GM21381 (cell line): ENCODE measurements around the gene ZBTB33.

Experiments used
- ATAC-seq: cut with Tn5 transposase; IDR thresholded peaks from one replicate; pipeline ENCODE4 v1.9.1; 2021; ENCODE audit warnings: mild to moderate bottlenecking, moderate library complexity; ENCODE audit not compliant: unreplicated experiment

Gene ZBTB33, protein sequence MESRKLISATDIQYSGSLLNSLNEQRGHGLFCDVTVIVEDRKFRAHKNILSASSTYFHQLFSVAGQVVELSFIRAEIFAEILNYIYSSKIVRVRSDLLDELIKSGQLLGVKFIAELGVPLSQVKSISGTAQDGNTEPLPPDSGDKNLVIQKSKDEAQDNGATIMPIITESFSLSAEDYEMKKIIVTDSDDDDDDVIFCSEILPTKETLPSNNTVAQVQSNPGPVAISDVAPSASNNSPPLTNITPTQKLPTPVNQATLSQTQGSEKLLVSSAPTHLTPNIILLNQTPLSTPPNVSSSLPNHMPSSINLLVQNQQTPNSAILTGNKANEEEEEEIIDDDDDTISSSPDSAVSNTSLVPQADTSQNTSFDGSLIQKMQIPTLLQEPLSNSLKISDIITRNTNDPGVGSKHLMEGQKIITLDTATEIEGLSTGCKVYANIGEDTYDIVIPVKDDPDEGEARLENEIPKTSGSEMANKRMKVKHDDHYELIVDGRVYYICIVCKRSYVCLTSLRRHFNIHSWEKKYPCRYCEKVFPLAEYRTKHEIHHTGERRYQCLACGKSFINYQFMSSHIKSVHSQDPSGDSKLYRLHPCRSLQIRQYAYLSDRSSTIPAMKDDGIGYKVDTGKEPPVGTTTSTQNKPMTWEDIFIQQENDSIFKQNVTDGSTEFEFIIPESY

DNA sequence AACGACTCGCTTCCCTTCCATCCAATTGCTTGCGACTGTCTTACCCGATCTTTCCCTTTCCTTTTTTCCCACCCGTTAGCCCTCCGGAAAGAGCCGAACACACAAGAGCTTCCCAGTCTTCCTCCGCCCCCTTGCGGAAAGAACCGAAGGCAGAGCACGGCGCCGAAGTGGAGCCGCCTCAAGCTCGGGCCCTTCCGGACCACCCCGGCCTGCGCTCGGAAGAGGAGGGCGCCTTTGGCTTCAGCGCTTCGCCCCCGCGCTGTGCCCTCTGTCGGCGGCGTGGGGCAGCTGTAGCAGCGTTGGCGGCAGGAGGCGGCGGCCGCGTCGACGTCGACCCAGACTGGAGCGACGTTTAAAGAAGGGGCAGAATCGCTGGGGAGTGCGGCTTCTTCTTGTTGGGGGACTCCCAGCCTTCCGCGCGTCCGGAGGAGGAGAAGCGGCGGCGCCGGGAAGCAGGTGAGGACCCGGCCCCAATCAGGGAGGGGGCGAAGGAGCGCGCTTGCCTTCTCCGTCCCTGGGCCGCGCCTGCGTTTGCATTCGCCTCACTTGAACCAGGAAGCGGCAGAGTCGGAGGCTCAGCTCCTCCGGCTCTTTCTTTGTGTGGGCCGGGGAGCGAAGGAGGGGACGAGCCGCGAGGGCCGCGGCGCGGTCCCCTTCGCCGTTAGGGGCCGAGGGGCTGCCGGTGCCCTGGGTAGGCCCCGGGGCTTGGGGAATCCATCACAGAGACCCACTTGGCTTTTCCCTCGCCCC is at the start of gene ZBTB33:
ZBTB33 (plus strand) TSS at position 291 of the 750 bp plus-strand sequence. CDS start 2,604 bp downstream, outside the sequence.
- ATAC-seq = peak; percentile 95

- no peak for ATAC-seq
These were observed 49.8 kb upstream of the ZBTB33 start for GRCh38 chrX:120200851-120201250.

GRCh38 chrX:120205816-120206753 is 44.5 kb upstream of the ZBTB33 start:
- ATAC-seq = no peak

DNA sequence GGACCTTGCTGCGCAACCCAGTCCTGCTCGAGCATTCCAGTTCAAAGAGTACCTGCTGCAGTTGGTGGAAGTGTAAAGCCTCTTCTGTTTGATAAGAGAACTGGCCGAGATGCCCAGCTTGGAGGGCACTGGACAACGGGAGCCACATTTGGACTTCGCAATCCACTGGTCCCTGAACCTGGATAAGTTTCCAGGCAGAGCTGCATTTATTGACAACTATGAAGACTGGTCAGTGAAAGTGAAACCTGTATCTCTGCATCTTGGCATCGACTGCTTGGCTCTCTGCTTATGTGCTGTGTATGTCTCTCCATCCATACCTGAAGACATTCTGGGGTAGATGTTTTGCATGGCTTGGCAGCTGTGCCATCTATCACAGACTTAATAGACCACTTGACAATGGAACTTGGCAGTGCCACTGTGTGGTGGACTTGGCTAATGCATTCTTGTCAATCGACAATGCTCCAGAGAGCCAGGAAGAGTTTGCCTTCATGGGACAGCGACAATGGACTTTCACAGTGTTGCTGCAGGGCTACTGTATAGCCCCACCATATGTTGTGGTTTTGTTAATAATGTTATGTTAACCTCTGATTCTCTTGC is 43.5 kb upstream of the ZBTB33 start:
- ATAC-seq = no peak

GRCh38 chrX:120213438-120214265 is 37.0 kb upstream of the ZBTB33 start:
- no peak for ATAC-seq

DNA sequence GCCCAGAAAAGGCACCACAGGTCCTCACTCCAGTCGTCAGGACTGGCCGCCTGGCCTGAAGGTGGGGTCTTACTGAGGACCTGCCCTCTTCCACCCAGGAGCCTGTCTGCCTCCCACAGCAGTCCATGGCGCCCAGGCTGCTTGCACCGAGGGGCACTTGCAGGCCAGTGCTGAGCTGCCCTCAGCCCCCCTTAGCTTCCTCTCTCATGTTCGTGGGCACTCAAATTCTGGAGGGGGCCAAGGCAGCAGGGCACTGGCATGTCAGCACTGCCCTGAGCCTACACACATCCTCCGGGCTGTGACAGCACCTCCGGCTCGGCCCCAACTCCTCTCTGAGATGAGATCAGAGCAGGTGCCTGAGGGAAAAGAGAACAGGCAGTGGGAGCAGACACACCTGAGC is 27.2 kb upstream of the ZBTB33 start:
- no peak for ATAC-seq

DNA sequence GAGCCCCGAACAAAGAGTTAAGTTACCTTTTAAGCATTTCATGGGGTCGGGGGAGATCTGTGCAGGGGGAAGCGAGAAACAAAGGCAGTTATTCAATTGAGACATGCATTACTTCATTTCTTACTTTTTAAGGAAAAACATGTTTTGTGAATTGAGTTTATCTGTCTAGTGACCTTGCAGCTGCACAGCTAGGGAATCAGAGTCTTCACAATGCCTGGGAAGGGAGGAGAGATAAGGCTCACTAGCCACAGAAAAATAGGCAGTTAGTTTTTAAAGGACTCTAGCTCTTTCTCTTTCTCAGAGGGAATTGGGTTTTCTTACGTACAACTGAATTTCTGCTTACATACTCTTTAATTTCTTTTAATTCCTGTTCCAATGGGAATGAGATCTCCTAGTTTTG is 26.2 kb upstream of the ZBTB33 start:
- no peak for ATAC-seq

DNA sequence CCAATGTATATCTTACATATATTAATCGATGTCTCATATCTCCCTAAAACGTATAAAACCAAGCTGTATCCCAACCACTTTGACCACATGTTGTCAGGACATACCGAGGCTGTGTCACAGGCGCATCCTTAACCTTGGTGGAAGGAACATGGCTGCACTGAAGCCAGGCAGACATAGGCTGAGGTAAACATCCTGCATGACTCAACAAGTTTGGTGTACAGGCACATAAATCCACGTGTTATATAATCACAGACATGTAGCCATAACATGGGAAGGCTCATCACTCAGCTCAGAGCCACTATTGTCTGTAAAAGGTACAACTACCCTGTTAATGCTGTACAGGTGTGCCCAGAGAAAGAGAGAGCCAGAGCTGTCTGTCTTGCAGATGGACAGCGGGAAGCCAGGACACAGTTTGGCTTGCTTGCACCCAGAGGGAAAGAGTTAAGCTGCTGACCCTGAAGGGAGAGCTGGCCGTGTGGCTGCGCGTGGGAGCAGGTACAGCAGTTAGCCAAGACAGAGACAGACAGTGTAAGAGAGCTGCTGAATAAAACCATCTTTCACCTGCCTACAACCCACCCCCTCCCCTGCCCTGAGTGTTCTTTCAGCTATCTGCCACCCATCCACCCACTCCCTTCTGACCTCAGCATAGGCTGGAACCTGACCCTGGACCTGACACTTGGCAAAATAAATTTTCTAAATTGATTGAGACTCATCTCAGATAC is 22.3 kb upstream of the ZBTB33 start:
- ATAC-seq = no peak

- ATAC-seq = no peak
These were observed 15.3 kb upstream of the ZBTB33 start for GRCh38 chrX:120235284-120235683.

GRCh38 chrX:120236687-120237479 is 13.7 kb upstream of the ZBTB33 start:
- no peak for ATAC-seq

GRCh38 chrX:120238933-120239332 is 11.7 kb upstream of the ZBTB33 start:
- no peak for ATAC-seq

- no peak for ATAC-seq
These were observed 7.8 kb upstream of the ZBTB33 start for GRCh38 chrX:120242813-120243212.

- peak; percentile 12 for ATAC-seq
These were observed 6.2 kb upstream of the ZBTB33 start for GRCh38 chrX:120244395-120244734.

GRCh38 chrX:120244735-120245498 is 5.7 kb upstream of the ZBTB33 start:
- peak; percentile 80 for ATAC-seq

DNA sequence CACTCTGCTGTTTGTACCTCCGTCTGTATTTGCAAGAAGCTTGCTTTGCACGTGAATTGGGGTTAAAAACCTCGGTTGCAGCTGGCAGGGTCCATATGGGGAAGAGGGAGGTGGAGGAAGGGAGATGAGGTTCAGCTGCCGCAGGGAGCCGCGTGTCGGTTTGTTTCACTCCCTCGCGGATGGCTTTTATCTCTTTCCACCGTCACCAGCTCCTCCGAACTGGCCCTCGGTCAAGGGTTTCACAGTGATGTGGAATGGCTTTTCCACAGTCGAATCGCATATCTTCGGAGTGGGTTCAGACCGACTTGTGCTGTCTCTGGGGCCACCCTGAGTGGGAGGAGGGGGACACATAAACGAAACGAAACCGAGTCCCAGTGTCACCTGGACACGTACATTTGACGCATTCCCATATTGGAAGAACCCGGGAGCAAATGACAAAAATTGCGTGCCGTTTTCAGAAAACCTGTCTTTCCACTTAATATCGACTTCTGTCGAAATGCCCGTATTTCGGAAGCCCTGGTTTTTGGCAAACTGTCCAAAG is 929 bp downstream of the ZBTB33 start:
- no peak for ATAC-seq

GRCh38 chrX:120253784-120254183 is 3.2 kb downstream of the ZBTB33 start:
- ATAC-seq = no peak

DNA sequence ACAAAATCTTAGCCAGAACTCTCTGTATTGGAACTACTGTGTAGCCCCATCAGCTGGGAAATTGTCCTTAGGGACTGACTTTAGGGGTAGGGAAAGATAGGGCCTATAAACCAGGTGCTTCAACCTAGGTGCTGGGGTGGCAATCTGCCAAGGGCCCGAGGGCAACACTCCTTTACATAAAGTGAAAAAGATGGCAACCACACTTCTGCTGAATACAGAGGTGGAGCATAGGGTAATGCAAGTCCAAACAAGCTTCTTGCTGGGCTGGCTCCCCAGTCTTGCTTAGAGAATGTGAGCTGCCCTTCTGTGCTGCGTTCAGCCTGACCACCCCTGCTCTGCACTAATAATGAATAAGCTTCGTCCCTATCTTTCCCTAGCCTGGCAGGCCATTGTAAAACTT is 9.8 kb downstream of the ZBTB33 start:
- no peak for ATAC-seq
